Measurements from ENCODE around the gene CNKSR3. TPM values are rescaled to one million over a fixed set of nuclear protein-coding genes. Genes with fewer than 3 reads are reported as not detected.
A peak's percentile ranks its signal among the peaks of the same experiment; 100 is the strongest.
"Not testable (repeated sequence)": the region's sequence is repeated elsewhere in the genome, so short reads cannot be mapped to it uniquely, and the experiment has no call there.

The CNKSR3 gene
- total RNA-seq, 2 donors from 2014 or later, result 11.5 to 16.8 TPM

DNA sequence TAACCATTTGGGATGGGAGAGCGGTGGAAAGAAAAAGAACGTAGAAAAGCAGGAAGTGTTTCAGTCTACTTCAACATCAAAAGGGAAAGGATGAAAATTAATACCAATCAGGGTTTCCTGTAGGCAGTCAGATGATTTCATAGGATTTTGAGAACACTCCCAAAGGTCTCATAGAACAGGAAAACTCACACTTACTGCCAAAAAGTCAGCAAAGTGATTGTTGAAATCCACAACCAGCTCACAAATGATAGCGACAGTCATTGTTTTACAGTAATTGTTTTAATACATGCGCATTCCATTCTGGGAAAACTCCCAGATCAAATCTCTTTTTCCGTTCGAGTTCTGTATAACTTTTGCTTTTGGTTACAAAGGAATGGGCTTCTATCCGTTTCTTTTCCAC lies 5.3 kb upstream of the CNKSR3 start:
- Histone ChIP-seq H3K27me3 (no peaks in the 10 kb centered on the region), H3K27ac (peak overlapping the region in 1 of 2 donors; percentile 8), H3K4me3 (no peak overlapping the region), H3K9me3 (no peaks in the 10 kb centered on the region), H3K4me1 (peaks cover 0 to 21% of the 10 kb centered on the region in 2 donors), H3K36me3 (no peaks in the 10 kb centered on the region)
- no peak for TF ChIP-seq CTCF (IDR thresholded peaks at IDR 0.05)
- DNase-seq (ENCODE audit: low spot score), result no peak

DNA sequence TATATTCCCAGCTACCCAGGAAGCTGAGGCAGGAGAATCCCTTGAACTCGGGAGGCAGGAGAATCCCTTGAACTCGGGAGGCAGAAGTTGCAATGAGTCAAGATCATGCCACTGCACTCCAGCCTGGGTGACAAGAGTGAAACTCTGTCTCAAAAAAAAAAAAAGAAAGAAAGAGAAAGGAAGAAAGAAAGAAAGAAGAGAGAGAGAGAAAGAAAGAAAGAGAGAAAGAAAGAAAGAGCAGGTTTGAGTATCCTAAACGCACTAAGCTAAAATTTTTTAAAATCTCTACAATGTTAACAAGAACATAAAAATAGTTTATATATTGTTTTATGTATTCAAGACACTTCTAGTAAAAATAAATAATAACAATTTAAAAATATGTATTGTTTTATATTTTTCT lies 4.6 kb upstream of the CNKSR3 start:
- not testable (repeated sequence) for H3K4me3 ChIP-seq; H3K9me3 ChIP-seq; H3K27me3 ChIP-seq; H3K27ac ChIP-seq; H3K36me3 ChIP-seq; DNase-seq (ENCODE audit: low spot score)
- H3K4me1 ChIP-seq, result peaks cover 0 to 21% of the 10 kb centered on the region in 2 donors

DNA sequence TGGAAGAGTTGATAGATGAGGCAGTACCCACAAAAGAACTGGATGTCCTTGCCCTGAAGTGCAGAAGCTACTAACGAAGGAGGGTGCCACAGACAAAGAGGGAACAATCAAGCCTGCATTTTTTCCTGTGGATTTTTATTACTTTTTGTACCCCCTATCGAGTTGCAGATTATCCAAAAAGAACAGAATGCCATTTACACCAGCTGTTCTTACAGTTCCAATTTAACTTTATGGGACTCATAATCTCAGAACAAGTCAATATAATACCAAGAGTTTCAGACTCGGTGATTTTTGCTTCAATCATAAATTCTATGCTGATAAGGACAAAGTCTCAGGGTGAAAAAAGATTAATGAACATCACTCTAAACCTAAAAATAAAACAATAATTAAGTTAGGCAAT lies 4.0 kb upstream of the CNKSR3 start:
- Histone ChIP-seq H3K36me3 (no peaks in the 10 kb centered on the region), H3K27me3 (no peaks in the 10 kb centered on the region), H3K4me1 (peaks cover 0 to 21% of the 10 kb centered on the region in 2 donors), H3K9me3 (no peaks in the 10 kb centered on the region), H3K27ac (no peak overlapping the region), H3K4me3 (no peak overlapping the region)
- no peak for DNase-seq (ENCODE audit: low spot score)
- no peak for TF ChIP-seq CTCF (IDR thresholded peaks at IDR 0.05)

GRCh38 chr6:154513601-154514320 lies 3.3 kb upstream of the CNKSR3 start:
- H3K27ac ChIP-seq, result no peak overlapping the region
- no peaks in the 10 kb centered on the region for H3K27me3 ChIP-seq
- no peaks in the 10 kb centered on the region for H3K9me3 ChIP-seq
- TF ChIP-seq CTCF (IDR thresholded peaks at IDR 0.05), result no peak
- H3K4me1 ChIP-seq, result peaks cover 0 to 24% of the 10 kb centered on the region in 2 donors
- H3K4me3 ChIP-seq, result no peak overlapping the region
- no peaks in the 10 kb centered on the region for H3K36me3 ChIP-seq
- no peak for DNase-seq (ENCODE audit: low spot score)

DNA sequence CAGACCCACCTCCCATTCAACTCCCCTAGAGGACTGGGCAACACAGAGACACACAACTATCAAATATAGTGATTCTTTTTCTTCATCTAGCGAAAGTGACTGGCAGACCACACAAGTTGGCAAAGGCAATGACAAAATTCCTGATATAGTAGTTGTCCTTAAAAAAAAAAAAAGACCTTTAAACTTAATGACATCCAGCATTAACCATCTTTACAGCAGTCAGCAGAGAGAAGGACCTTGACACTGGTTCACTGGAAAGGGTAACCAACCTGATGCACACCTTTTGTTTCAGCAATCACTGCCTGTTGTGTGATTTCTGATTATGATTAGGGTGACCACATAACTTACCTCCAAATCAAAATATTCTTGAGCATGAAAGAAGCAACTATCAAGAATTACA lies 1.7 kb upstream of the CNKSR3 start:
- no peaks in the 10 kb centered on the region for H3K9me3 ChIP-seq
- no peaks in the 10 kb centered on the region for H3K36me3 ChIP-seq
- no peak for DNase-seq (ENCODE audit: low spot score)
- H3K4me3 ChIP-seq, result no peak overlapping the region
- no peaks in the 10 kb centered on the region for H3K27me3 ChIP-seq
- H3K27ac ChIP-seq, result peak overlapping the region in 1 of 2 donors; percentile 98
- peaks cover 0 to 39% of the 10 kb centered on the region in 2 donors for H3K4me1 ChIP-seq
- TF ChIP-seq CTCF (IDR thresholded peaks at IDR 0.05), result no peak

DNA sequence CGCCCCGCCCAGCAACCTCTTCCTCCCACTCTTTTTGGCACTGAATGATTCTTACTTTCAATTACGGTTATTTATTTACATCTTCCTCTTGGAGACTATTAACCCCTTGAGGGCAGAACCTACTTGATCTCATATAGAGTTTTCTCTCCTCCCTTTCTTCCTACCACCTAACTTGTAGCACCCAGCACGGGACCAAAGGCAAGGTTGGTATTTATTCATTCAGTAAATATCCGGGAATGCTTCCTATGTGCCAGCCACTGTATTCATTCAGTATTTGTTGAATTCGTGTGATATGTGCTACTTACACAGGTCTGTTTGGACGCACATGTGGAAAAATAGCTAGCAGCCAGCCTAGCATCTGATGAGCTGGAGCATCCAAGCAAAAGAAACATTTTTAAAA lies 1.3 kb upstream of the CNKSR3 start:
- Histone ChIP-seq H3K4me3 (peak overlapping the region in 1 of 2 donors; percentile 85), H3K9me3 (no peaks in the 10 kb centered on the region), H3K4me1 (peaks cover 0 to 43% of the 10 kb centered on the region in 2 donors), H3K27me3 (no peaks in the 10 kb centered on the region), H3K36me3 (no peaks in the 10 kb centered on the region), H3K27ac (peak overlapping the region in 1 of 2 donors; percentile 98)
- no peak for DNase-seq (ENCODE audit: low spot score)
- no peak for TF ChIP-seq CTCF (IDR thresholded peaks at IDR 0.05)
